ENCODE results near the gene C5orf58.

C5orf58 gene

GRCh38 chr5:170267431-170268152 is 34.8 kb downstream of the C5orf58 start:
- H3K4me3 ChIP-seq (ENCODE audit: insufficient read length, low read depth), result no peak overlapping the region
- peak; percentile 62 for DNase-seq (ENCODE audit: low read depth, low spot score)
- no peaks in the 10 kb centered on the region for H3K9me3 ChIP-seq (ENCODE audit: insufficient read depth, low read length)
- H3K9ac ChIP-seq (ENCODE audit: insufficient read length, low read depth), result no peak overlapping the region
- H3K4me1 ChIP-seq (ENCODE audit: insufficient read depth, insufficient read length), result peaks cover 6% of the 10 kb centered on the region
- TF ChIP-seq YY1 (IDR thresholded peaks at IDR 0.05; ENCODE audit: insufficient read depth, insufficient read length) (no peak), SUZ12 (IDR thresholded peaks at IDR 0.05; ENCODE audit: extremely low read depth, insufficient read depth, insufficient read length) (no peak), ZNF274 (IDR thresholded peaks at IDR 0.05; ENCODE audit: low read depth, low read length) (no peak)
- peaks cover 5% of the 10 kb centered on the region for H3K27me3 ChIP-seq (ENCODE audit: insufficient read depth, insufficient read length)
- H3K36me3 ChIP-seq (ENCODE audit: insufficient read depth, insufficient read length, low read length), result no peaks in the 10 kb centered on the region

- Histone ChIP-seq H3K27me3 (ENCODE audit: insufficient read depth, insufficient read length) (peaks cover 5% of the 10 kb centered on the region), H3K9me3 (ENCODE audit: insufficient read depth, low read length) (no peaks in the 10 kb centered on the region), H3K9ac (ENCODE audit: insufficient read length, low read depth) (no peak overlapping the region), H3K36me3 (ENCODE audit: insufficient read depth, insufficient read length, low read length) (no peaks in the 10 kb centered on the region), H3K4me1 (ENCODE audit: insufficient read depth, insufficient read length) (peaks cover 6% of the 10 kb centered on the region), H3K4me3 (ENCODE audit: insufficient read length, low read depth) (no peak overlapping the region)
- TF ChIP-seq SUZ12 (IDR thresholded peaks at IDR 0.05; ENCODE audit: extremely low read depth, insufficient read depth, insufficient read length), result no peak
- no peak for TF ChIP-seq ZNF274 (IDR thresholded peaks at IDR 0.05; ENCODE audit: low read depth, low read length)
- TF ChIP-seq YY1 (IDR thresholded peaks at IDR 0.05; ENCODE audit: insufficient read depth, insufficient read length), result no peak
- no peak for DNase-seq (ENCODE audit: low read depth, low spot score)
These were observed 35.4 kb downstream of the C5orf58 start for GRCh38 chr5:170268153-170268689.

- Histone ChIP-seq H3K36me3 (ENCODE audit: insufficient read depth, insufficient read length, low read length) (no peaks in the 10 kb centered on the region), H3K9ac (ENCODE audit: insufficient read length, low read depth) (no peak overlapping the region), H3K4me3 (ENCODE audit: insufficient read length, low read depth) (no peak overlapping the region), H3K27me3 (ENCODE audit: insufficient read depth, insufficient read length) (peaks cover 5% of the 10 kb centered on the region), H3K9me3 (ENCODE audit: insufficient read depth, low read length) (no peaks in the 10 kb centered on the region), H3K4me1 (ENCODE audit: insufficient read depth, insufficient read length) (peaks cover 6% of the 10 kb centered on the region)
- no peak for TF ChIP-seq SUZ12 (IDR thresholded peaks at IDR 0.05; ENCODE audit: extremely low read depth, insufficient read depth, insufficient read length)
- TF ChIP-seq YY1 (IDR thresholded peaks at IDR 0.05; ENCODE audit: insufficient read depth, insufficient read length), result no peak
- DNase-seq (ENCODE audit: low read depth, low spot score), result no peak
These were observed 36.1 kb downstream of the C5orf58 start for GRCh38 chr5:170268884-170269283.

GRCh38 chr5:170269579-170269978 is 36.8 kb downstream of the C5orf58 start:
- DNase-seq (ENCODE audit: low read depth, low spot score), result no peak
- peaks cover 9% of the 10 kb centered on the region for H3K4me1 ChIP-seq (ENCODE audit: insufficient read depth, insufficient read length)
- H3K9me3 ChIP-seq (ENCODE audit: insufficient read depth, low read length), result no peaks in the 10 kb centered on the region
- no peak for TF ChIP-seq SUZ12 (IDR thresholded peaks at IDR 0.05; ENCODE audit: extremely low read depth, insufficient read depth, insufficient read length)
- TF ChIP-seq ZNF274 (IDR thresholded peaks at IDR 0.05; ENCODE audit: low read depth, low read length), result no peak
- no peak for TF ChIP-seq YY1 (IDR thresholded peaks at IDR 0.05; ENCODE audit: insufficient read depth, insufficient read length)
- no peak overlapping the region for H3K4me3 ChIP-seq (ENCODE audit: insufficient read length, low read depth)
- H3K36me3 ChIP-seq (ENCODE audit: insufficient read depth, insufficient read length, low read length), result no peaks in the 10 kb centered on the region
- H3K9ac ChIP-seq (ENCODE audit: insufficient read length, low read depth), result no peak overlapping the region
- peaks cover 5% of the 10 kb centered on the region for H3K27me3 ChIP-seq (ENCODE audit: insufficient read depth, insufficient read length)

- Histone ChIP-seq H3K4me3 (ENCODE audit: insufficient read length, low read depth) (no peak overlapping the region), H3K4me1 (ENCODE audit: insufficient read depth, insufficient read length) (peaks cover 6% of the 10 kb centered on the region), H3K36me3 (ENCODE audit: insufficient read depth, insufficient read length, low read length) (no peaks in the 10 kb centered on the region), H3K9me3 (ENCODE audit: insufficient read depth, low read length) (no peaks in the 10 kb centered on the region), H3K9ac (ENCODE audit: insufficient read length, low read depth) (no peak overlapping the region), H3K27me3 (ENCODE audit: insufficient read depth, insufficient read length) (peaks cover 5% of the 10 kb centered on the region)
- TF ChIP-seq ZNF274 (IDR thresholded peaks at IDR 0.05; ENCODE audit: low read depth, low read length) (no peak), YY1 (IDR thresholded peaks at IDR 0.05; ENCODE audit: insufficient read depth, insufficient read length) (no peak), SUZ12 (IDR thresholded peaks at IDR 0.05; ENCODE audit: extremely low read depth, insufficient read depth, insufficient read length) (no peak)
- DNase-seq (ENCODE audit: low read depth, low spot score), result no peak
These were observed 37.7 kb downstream of the C5orf58 start for GRCh38 chr5:170270293-170271069.

- Histone ChIP-seq H3K9me3 (ENCODE audit: insufficient read depth, low read length) (no peaks in the 10 kb centered on the region), H3K9ac (ENCODE audit: insufficient read length, low read depth) (no peak overlapping the region), H3K27me3 (ENCODE audit: insufficient read depth, insufficient read length) (no peaks in the 10 kb centered on the region), H3K36me3 (ENCODE audit: insufficient read depth, insufficient read length, low read length) (no peaks in the 10 kb centered on the region), H3K4me3 (ENCODE audit: insufficient read length, low read depth) (no peak overlapping the region), H3K4me1 (ENCODE audit: insufficient read depth, insufficient read length) (peaks cover 12% of the 10 kb centered on the region)
- TF ChIP-seq SUZ12 (IDR thresholded peaks at IDR 0.05; ENCODE audit: extremely low read depth, insufficient read depth, insufficient read length), result no peak
- TF ChIP-seq ZNF274 (IDR thresholded peaks at IDR 0.05; ENCODE audit: low read depth, low read length), result no peak
- TF ChIP-seq YY1 (IDR thresholded peaks at IDR 0.05; ENCODE audit: insufficient read depth, insufficient read length), result no peak
- peak; percentile 55 for DNase-seq (ENCODE audit: low read depth, low spot score)
These were observed 41.4 kb downstream of the C5orf58 start for GRCh38 chr5:170273968-170274710.
